Fibroblast of lung (primary cell): ENCODE measurements around the gene FSTL4.

Experiments used
- EZH2 ChIP-seq: IDR thresholded peaks from 2 replicates; pipeline ENCODE4 v1.5.1; 2012; ENCODE audit warnings: low read length, control low read depth, mild to moderate bottlenecking; ENCODE audit errors: missing control alignments
- TF ChIP-seq, protein P1 (sequence below), 2 donors: IDR thresholded peaks in 1 of 2; conservative IDR thresholded peaks in 1 of 2; 1 replicate in 1 of 2; 2 replicates in 1 of 2; pipeline ENCODE4 v1.5.1; 2011 to 2012; ENCODE audit warnings: low read length in 2 of 2, control low read depth in 1 of 2, inconsistent platforms in 1 of 2, low read depth in 1 of 2, mild to moderate bottlenecking in 1 of 2

- TF ChIP-seq EZH2 = no peak
- TF ChIP-seq, protein P1, sequence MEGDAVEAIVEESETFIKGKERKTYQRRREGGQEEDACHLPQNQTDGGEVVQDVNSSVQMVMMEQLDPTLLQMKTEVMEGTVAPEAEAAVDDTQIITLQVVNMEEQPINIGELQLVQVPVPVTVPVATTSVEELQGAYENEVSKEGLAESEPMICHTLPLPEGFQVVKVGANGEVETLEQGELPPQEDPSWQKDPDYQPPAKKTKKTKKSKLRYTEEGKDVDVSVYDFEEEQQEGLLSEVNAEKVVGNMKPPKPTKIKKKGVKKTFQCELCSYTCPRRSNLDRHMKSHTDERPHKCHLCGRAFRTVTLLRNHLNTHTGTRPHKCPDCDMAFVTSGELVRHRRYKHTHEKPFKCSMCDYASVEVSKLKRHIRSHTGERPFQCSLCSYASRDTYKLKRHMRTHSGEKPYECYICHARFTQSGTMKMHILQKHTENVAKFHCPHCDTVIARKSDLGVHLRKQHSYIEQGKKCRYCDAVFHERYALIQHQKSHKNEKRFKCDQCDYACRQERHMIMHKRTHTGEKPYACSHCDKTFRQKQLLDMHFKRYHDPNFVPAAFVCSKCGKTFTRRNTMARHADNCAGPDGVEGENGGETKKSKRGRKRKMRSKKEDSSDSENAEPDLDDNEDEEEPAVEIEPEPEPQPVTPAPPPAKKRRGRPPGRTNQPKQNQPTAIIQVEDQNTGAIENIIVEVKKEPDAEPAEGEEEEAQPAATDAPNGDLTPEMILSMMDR (conservative IDR thresholded peaks at IDR 0.05 in 1 of 2, IDR thresholded peaks at IDR 0.05 in 1 of 2; ENCODE audit: low read depth in 1 of 2, low read length in 2 of 2) = no peak
Observed at GRCh38 chr5:133360693-133361472, 251.5 kb downstream of the FSTL4 start.
